H1 (cell line): Measurements from ENCODE around the gene ZNF765.

Experiments used
- EGR1 ChIP-seq: IDR thresholded peaks from 2 replicates; pipeline ENCODE4 v1.6.1; 2011; ENCODE audit warnings: low read depth, low read length, borderline replicate concordance
- EZH2 ChIP-seq: fragments of 200-600 bp; sonication (generic); IDR thresholded peaks from 2 replicates; pipeline ENCODE4 v1.7.1; 2012; ENCODE audit warnings: low read depth, mild to moderate bottlenecking, moderate library complexity, low read length, inconsistent platforms; ENCODE audit not compliant: severe bottlenecking
- HDAC2 ChIP-seq, 2 experiments: fragments of 300-600 bp in 1 of 2; sonication (generic) in 1 of 2; IDR thresholded peaks; 2 replicates each; pipeline ENCODE4 v1.6.1; 2011 to 2012; ENCODE audit warnings: low read depth in 2 of 2, low read length in 2 of 2, mild to moderate bottlenecking in 2 of 2, moderate library complexity in 2 of 2, borderline replicate concordance in 1 of 2, inconsistent platforms in 1 of 2
- POLR2A ChIP-seq, 2 experiments: IDR thresholded peaks; 1 replicate in 1 of 2; 2 replicates in 1 of 2; pipeline ENCODE4 v1.6.1; 2011; ENCODE audit warnings: low read depth in 2 of 2, low read length in 2 of 2, mild to moderate bottlenecking in 2 of 2; ENCODE audit errors: control extremely low read depth in 1 of 2
- POLR2AphosphoS5 ChIP-seq: IDR thresholded peaks from 2 replicates; pipeline ENCODE4 v1.6.1; 2011; ENCODE audit warnings: low read depth, low read length
- SP4 ChIP-seq: IDR thresholded peaks from 2 replicates; pipeline ENCODE4 v1.6.1; 2012; ENCODE audit warnings: low read length, inconsistent platforms
- YY1 ChIP-seq: IDR thresholded peaks from 2 replicates; pipeline ENCODE4 v1.6.1; 2011; ENCODE audit warnings: low read depth, mild to moderate bottlenecking, low read length
- ZNF274 ChIP-seq: IDR thresholded peaks from 2 replicates; pipeline ENCODE4 v1.7.0; 2012; ENCODE audit warnings: low read length, borderline replicate concordance; ENCODE audit errors: extremely low read depth
- TF ChIP-seq, protein P1 (sequence below), 3 experiments: IDR thresholded peaks; 1 replicate in 2 of 3; 2 replicates in 1 of 3; pipeline versions ENCODE4 v1.5.1 to v1.6.1; 2011; ENCODE audit warnings: low read length in 3 of 3, mild to moderate bottlenecking in 3 of 3, inconsistent platforms in 2 of 3, low read depth in 1 of 3, moderate library complexity in 1 of 3; ENCODE audit not compliant: insufficient read depth in 1 of 3; ENCODE audit errors: control extremely low read depth in 1 of 3

DNA sequence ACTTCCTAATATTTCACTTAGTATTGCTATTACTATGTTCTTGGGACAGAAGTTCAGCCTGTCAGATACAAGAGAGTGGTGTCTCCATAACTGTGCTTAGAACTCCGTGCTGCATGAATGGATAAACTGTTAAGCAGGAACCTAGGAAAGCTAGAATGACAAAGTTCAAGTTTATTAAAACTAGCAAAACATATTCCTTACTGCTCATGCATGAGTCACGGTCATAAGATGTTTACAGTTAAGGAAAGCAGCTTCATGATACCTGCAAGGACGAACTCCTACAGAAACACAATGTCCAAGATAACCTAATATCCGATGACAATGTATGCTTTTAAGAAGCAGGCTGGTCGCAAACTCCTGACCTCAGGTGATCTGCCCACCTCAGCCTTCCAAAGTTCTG, 6.0 kb upstream of the ZNF765 start:
- no peak for TF ChIP-seq POLR2A (IDR thresholded peaks at IDR 0.05; ENCODE audit: control extremely low read depth in 1 of 2, low read depth in 2 of 2, low read length in 2 of 2)
- TF ChIP-seq, protein P1, sequence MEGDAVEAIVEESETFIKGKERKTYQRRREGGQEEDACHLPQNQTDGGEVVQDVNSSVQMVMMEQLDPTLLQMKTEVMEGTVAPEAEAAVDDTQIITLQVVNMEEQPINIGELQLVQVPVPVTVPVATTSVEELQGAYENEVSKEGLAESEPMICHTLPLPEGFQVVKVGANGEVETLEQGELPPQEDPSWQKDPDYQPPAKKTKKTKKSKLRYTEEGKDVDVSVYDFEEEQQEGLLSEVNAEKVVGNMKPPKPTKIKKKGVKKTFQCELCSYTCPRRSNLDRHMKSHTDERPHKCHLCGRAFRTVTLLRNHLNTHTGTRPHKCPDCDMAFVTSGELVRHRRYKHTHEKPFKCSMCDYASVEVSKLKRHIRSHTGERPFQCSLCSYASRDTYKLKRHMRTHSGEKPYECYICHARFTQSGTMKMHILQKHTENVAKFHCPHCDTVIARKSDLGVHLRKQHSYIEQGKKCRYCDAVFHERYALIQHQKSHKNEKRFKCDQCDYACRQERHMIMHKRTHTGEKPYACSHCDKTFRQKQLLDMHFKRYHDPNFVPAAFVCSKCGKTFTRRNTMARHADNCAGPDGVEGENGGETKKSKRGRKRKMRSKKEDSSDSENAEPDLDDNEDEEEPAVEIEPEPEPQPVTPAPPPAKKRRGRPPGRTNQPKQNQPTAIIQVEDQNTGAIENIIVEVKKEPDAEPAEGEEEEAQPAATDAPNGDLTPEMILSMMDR (IDR thresholded peaks at IDR 0.05; ENCODE audit: control extremely low read depth in 1 of 3, insufficient read depth in 1 of 3, low read depth in 1 of 3, low read length in 3 of 3) = no peak
- TF ChIP-seq EZH2 = no peak
- no peak for TF ChIP-seq ZNF274
- no peak for TF ChIP-seq HDAC2 (IDR thresholded peaks at IDR 0.05; ENCODE audit: borderline replicate concordance in 1 of 2, low read depth in 2 of 2, low read length in 2 of 2)
- TF ChIP-seq SP4 = no peak
- TF ChIP-seq EGR1 = no peak
- no peak for TF ChIP-seq POLR2AphosphoS5
- no peak for TF ChIP-seq YY1
